GM19463 (cell line): Measurements from ENCODE around the gene IL1RAP.
"Not testable (repeated sequence)": the region's sequence is repeated elsewhere in the genome, so short reads cannot be mapped to it uniquely, and the experiment has no call there.

Source experiments
- ATAC-seq: cut with Tn5 transposase; IDR thresholded peaks from one replicate; pipeline ENCODE4 v1.9.1; 2021; ENCODE audit warnings: mild to moderate bottlenecking, moderate library complexity; ENCODE audit not compliant: unreplicated experiment

Gene IL1RAP

GRCh38 chr3:190505381-190506003 is 8.4 kb upstream of the IL1RAP start:
- no peak for ATAC-seq

- ATAC-seq: no peak
Observed at GRCh38 chr3:190506271-190506670, 7.6 kb upstream of the IL1RAP start.

GRCh38 chr3:190512666-190513065 is 1.2 kb upstream of the IL1RAP start:
- ATAC-seq: no peak

- no peak for ATAC-seq
Observed at GRCh38 chr3:190514413-190515153, 698 bp downstream of the IL1RAP start.

- no peak for ATAC-seq
Observed at GRCh38 chr3:190516416-190516815, 2.5 kb downstream of the IL1RAP start.

- no peak for ATAC-seq
Observed at GRCh38 chr3:190517687-190518086, 3.8 kb downstream of the IL1RAP start.

- not testable (repeated sequence) for ATAC-seq
Observed at GRCh38 chr3:190518531-190518930, 4.6 kb downstream of the IL1RAP start.

- ATAC-seq: no peak
Observed at GRCh38 chr3:190519886-190520285, 6.0 kb downstream of the IL1RAP start.

GRCh38 chr3:190521998-190522397 is 8.1 kb downstream of the IL1RAP start:
- no peak for ATAC-seq

GRCh38 chr3:190522621-190523222 is 8.8 kb downstream of the IL1RAP start:
- ATAC-seq: no peak

GRCh38 chr3:190524942-190525341 is 11.1 kb downstream of the IL1RAP start:
- no peak for ATAC-seq

GRCh38 chr3:190525634-190526033 is 11.7 kb downstream of the IL1RAP start:
- ATAC-seq: no peak

GRCh38 chr3:190526787-190527762 is 13.2 kb downstream of the IL1RAP start:
- no peak for ATAC-seq

- ATAC-seq: no peak
Observed at GRCh38 chr3:190528706-190529105, 14.8 kb downstream of the IL1RAP start.

GRCh38 chr3:190531406-190531805 is 17.5 kb downstream of the IL1RAP start:
- ATAC-seq: no peak

- ATAC-seq: no peak
Observed at GRCh38 chr3:190532731-190533203, 18.9 kb downstream of the IL1RAP start.

GRCh38 chr3:190533511-190534281 is 19.8 kb downstream of the IL1RAP start:
- no peak for ATAC-seq

GRCh38 chr3:190534386-190534785 is 20.5 kb downstream of the IL1RAP start:
- ATAC-seq: no peak

GRCh38 chr3:190534986-190535385 is 21.1 kb downstream of the IL1RAP start:
- no peak for ATAC-seq

- ATAC-seq: no peak
Observed at GRCh38 chr3:190537146-190537545, 23.3 kb downstream of the IL1RAP start.
